ENCODE data around the gene SPTLC1.
A peak's percentile ranks its signal among the peaks of the same experiment; 100 is the strongest.
"Not testable (repeated sequence)": the region's sequence is repeated elsewhere in the genome, so short reads cannot be mapped to it uniquely, and the experiment has no call there.

SPTLC1 gene

GRCh38 chr9:92140074-92140753, 25.0 kb upstream of the SPTLC1 start:
- DNase-seq: peak; percentile 78 to 82

- not testable (repeated sequence) for DNase-seq
Observed at GRCh38 chr9:92138960-92139540, 23.8 kb upstream of the SPTLC1 start.

- peak; percentile 82 to 85 for DNase-seq
Observed at GRCh38 chr9:92138157-92138959, 23.1 kb upstream of the SPTLC1 start.

- DNase-seq: no peak
Observed at GRCh38 chr9:92136184-92136858, 21.1 kb upstream of the SPTLC1 start.

GRCh38 chr9:92135576-92135975, 20.4 kb upstream of the SPTLC1 start:
- no peak for DNase-seq

- DNase-seq: peak; percentile 81 to 86
Observed at GRCh38 chr9:92133949-92134604, 18.9 kb upstream of the SPTLC1 start.

- not testable (repeated sequence) for DNase-seq
Observed at GRCh38 chr9:92132913-92133312, 17.7 kb upstream of the SPTLC1 start.

GRCh38 chr9:92132501-92132900, 17.3 kb upstream of the SPTLC1 start:
- no peak for DNase-seq

GRCh38 chr9:92122800-92123199, 7.6 kb upstream of the SPTLC1 start:
- DNase-seq: no peak

GRCh38 chr9:92122061-92122460, 6.8 kb upstream of the SPTLC1 start:
- no peak for DNase-seq

- no peak for DNase-seq
Observed at GRCh38 chr9:92121265-92121664, 6.1 kb upstream of the SPTLC1 start.

GRCh38 chr9:92120138-92120537, 4.9 kb upstream of the SPTLC1 start:
- DNase-seq: no peak

- no peak for DNase-seq
Observed at GRCh38 chr9:92119586-92119985, 4.4 kb upstream of the SPTLC1 start.

GRCh38 chr9:92108122-92108521, 7.1 kb downstream of the SPTLC1 start:
- DNase-seq: no peak

- DNase-seq: not testable (repeated sequence)
Observed at GRCh38 chr9:92105446-92106225, 9.6 kb downstream of the SPTLC1 start.

- DNase-seq: not testable (repeated sequence)
Observed at GRCh38 chr9:92103601-92104000, 11.6 kb downstream of the SPTLC1 start.

- DNase-seq: no peak
Observed at GRCh38 chr9:92100237-92100911, 14.8 kb downstream of the SPTLC1 start.

GRCh38 chr9:92098638-92099037, 16.6 kb downstream of the SPTLC1 start:
- DNase-seq: no peak

- peak; percentile 53 to 60 for DNase-seq
Observed at GRCh38 chr9:92097997-92098482, 17.2 kb downstream of the SPTLC1 start.

- DNase-seq: no peak
Observed at GRCh38 chr9:92095236-92095635, 20.0 kb downstream of the SPTLC1 start.

- DNase-seq: peak; percentile 30 to 40
Observed at GRCh38 chr9:92094655-92095054, 20.6 kb downstream of the SPTLC1 start.
